PC-3 (cell line): ENCODE results near the gene MCHR1. TPM values are rescaled to one million over a fixed set of nuclear protein-coding genes. Genes with fewer than 3 reads are reported as not detected.

Experiments
- ATAC-seq: fragments of 200-7000 bp; cut with Tn5 transposase; 2 replicates; pipeline ENCODE4 v1.9.1; 2020; ENCODE audit warnings: mild to moderate bottlenecking, moderate library complexity
- BruUV-seq: library from RNA; stranded (reverse); fragments of 400-500 nt; replicated peaks from 2 replicates; lab custom pipeline; 2021; lab: Mats Ljungman, UMichigan
- CTCF ChIA-PET: fragments of 300-600 bp; sonication (Branson Sonifier 250); formaldehyde crosslinking; loops from one replicate; lab custom pipeline; 2022; ENCODE audit warnings: antibody characterized with exemption; lab: Charles Lee
- POLR2A ChIA-PET: fragments of 300-600 bp; sonication (Branson Sonifier 250); formaldehyde crosslinking; loops from one replicate; lab custom pipeline; 2022; ENCODE audit warnings: antibody characterized with exemption; ENCODE audit not compliant: unreplicated experiment; lab: Charles Lee
- DNase-seq: peaks from one replicate; pipeline ENCODE4 v3.0.0-alpha.2; 2015
- H2AFZ ChIP-seq: fragments of 300-600 bp; sonication (generic); 2 replicates; pipeline ENCODE4 v1.6.0; 2016; ENCODE audit warnings: antibody characterized with exemption, low read length
- H3F3A ChIP-seq: fragments of 300-600 bp; sonication (generic); one replicate; pipeline ENCODE4 v1.6.0; 2017; ENCODE audit warnings: antibody characterized with exemption, low read length, control low read depth, mild to moderate bottlenecking; ENCODE audit not compliant: unreplicated experiment
- H3K27ac ChIP-seq: fragments of 300-600 bp; sonication (generic); 2 replicates; pipeline ENCODE4 v1.5.1; 2016; ENCODE audit warnings: mild to moderate bottlenecking, low read length
- H3K27me3 ChIP-seq: fragments of 300-600 bp; sonication (generic); 2 replicates; pipeline ENCODE4 v1.6.1; 2016; ENCODE audit warnings: low read length, mixed read lengths
- H3K36me3 ChIP-seq: fragments of 300-600 bp; sonication (generic); 2 replicates; pipeline ENCODE4 v1.6.1; 2016; ENCODE audit warnings: low read depth, mixed run types, low read length, mixed read lengths
- H3K4me1 ChIP-seq: fragments of 300-600 bp; sonication (generic); 2 replicates; pipeline ENCODE4 v1.5.1; 2016; ENCODE audit warnings: low read length; ENCODE audit not compliant: insufficient read depth
- H3K4me2 ChIP-seq: fragments of 300-600 bp; sonication (generic); 2 replicates; pipeline ENCODE4 v1.6.0; 2016; ENCODE audit warnings: low read length
- H3K4me3 ChIP-seq: fragments of 300-600 bp; sonication (generic); 2 replicates; pipeline ENCODE4 v1.5.1; 2016; ENCODE audit warnings: mild to moderate bottlenecking, low read length, mixed read lengths
- H3K79me2 ChIP-seq: fragments of 300-600 bp; sonication (generic); 2 replicates; pipeline ENCODE4 v1.6.1; 2017; ENCODE audit warnings: low read length, mixed read lengths
- H3K9ac ChIP-seq: fragments of 300-600 bp; sonication (generic); 2 replicates; pipeline ENCODE4 v1.6.0; 2016; ENCODE audit warnings: mild to moderate bottlenecking, low read length
- H3K9me2 ChIP-seq: fragments of 300-600 bp; sonication (generic); replicated peaks from 2 replicates; pipeline ENCODE4 v1.6.1; 2016; ENCODE audit warnings: mixed run types, low read length, mixed read lengths
- H3K9me3 ChIP-seq: fragments of 300-600 bp; sonication (generic); 2 replicates; pipeline ENCODE4 v1.6.1; 2016; ENCODE audit warnings: low read length, mixed read lengths
- H4K20me1 ChIP-seq: fragments of 300-600 bp; sonication (generic); 2 replicates; pipeline ENCODE4 v1.6.1; 2016; ENCODE audit warnings: low read length, mixed read lengths
- EZH2 ChIP-seq: fragments of 300-600 bp; sonication (generic); IDR thresholded peaks from one replicate; pipeline ENCODE4 v1.6.1; 2017; ENCODE audit warnings: antibody characterized with exemption, mild to moderate bottlenecking, low read length; ENCODE audit not compliant: unreplicated experiment
- EZH2phosphoT487 ChIP-seq: fragments of 300-600 bp; sonication (generic); IDR thresholded peaks from 2 replicates; pipeline ENCODE4 v1.6.1; 2018; ENCODE audit warnings: mild to moderate bottlenecking, antibody characterized with exemption, low read length, borderline replicate concordance
- intact Hi-C: fragments of 100-400 bp; cut with micrococcal nuclease; formaldehyde crosslinking; loops from 2 replicates; pipeline ENCODE4 v1.9.0; 2023
- total RNA-seq: library from RNA; depleted of rRNA; stranded (reverse); fragments of >200 nt; gene quantifications from 2 replicates; pipeline ENCODE4 v1.2.3, GENCODE V29; 2014
- TF ChIP-seq, protein P1 (sequence below): fragments of 300-600 bp; sonication (generic); conservative IDR thresholded peaks from 2 replicates; pipeline ENCODE4 v1.5.1; 2017; ENCODE audit warnings: antibody characterized with exemption, low read depth, mild to moderate bottlenecking, low read length

Gene MCHR1
- total RNA-seq, 1 experiment from 2014 or later, result not detected

GRCh38 chr22:40641269-40641668 is 38.0 kb upstream of the MCHR1 start:
- CTCF ChIA-PET, result no interaction called here
- H2AFZ ChIP-seq, result no peak overlapping the region
- no peak for DNase-seq

GRCh38 chr22:40642316-40642715 is 37.0 kb upstream of the MCHR1 start:
- Histone ChIP-seq H3K79me2 (no peaks in the 10 kb centered on the region), H3K4me3 (no peak overlapping the region), H3K9me2 (no peaks in the 10 kb centered on the region), H2AFZ (no peak overlapping the region), H3K27me3 (no peaks in the 10 kb centered on the region), H3K36me3 (no peaks in the 10 kb centered on the region), H3F3A (no peaks in the 10 kb centered on the region), H4K20me1 (no peaks in the 10 kb centered on the region), H3K27ac (no peak overlapping the region), H3K4me1 (peaks cover 27% of the 10 kb centered on the region), H3K9me3 (no peaks in the 10 kb centered on the region), H3K4me2 (no peak overlapping the region), H3K9ac (no peak overlapping the region)
- ATAC-seq, result no peak
- ChIA-PET CTCF (no interaction called here), POLR2A (no interaction called here)
- intact Hi-C loops, result no loop called here
- DNase-seq, result no peak
- BruUV-seq, result no TSS peak
- TF ChIP-seq, protein P1, sequence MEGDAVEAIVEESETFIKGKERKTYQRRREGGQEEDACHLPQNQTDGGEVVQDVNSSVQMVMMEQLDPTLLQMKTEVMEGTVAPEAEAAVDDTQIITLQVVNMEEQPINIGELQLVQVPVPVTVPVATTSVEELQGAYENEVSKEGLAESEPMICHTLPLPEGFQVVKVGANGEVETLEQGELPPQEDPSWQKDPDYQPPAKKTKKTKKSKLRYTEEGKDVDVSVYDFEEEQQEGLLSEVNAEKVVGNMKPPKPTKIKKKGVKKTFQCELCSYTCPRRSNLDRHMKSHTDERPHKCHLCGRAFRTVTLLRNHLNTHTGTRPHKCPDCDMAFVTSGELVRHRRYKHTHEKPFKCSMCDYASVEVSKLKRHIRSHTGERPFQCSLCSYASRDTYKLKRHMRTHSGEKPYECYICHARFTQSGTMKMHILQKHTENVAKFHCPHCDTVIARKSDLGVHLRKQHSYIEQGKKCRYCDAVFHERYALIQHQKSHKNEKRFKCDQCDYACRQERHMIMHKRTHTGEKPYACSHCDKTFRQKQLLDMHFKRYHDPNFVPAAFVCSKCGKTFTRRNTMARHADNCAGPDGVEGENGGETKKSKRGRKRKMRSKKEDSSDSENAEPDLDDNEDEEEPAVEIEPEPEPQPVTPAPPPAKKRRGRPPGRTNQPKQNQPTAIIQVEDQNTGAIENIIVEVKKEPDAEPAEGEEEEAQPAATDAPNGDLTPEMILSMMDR, result no peak
- TF ChIP-seq EZH2, result no peak
- TF ChIP-seq EZH2phosphoT487, result no peak

More at GRCh38 chr22:40641269-40641668, 38.0 kb upstream of the MCHR1 start:
- TF ChIP-seq, protein P1, result no peak
- TF ChIP-seq EZH2phosphoT487, result no peak
- TF ChIP-seq EZH2, result no peak
- Histone ChIP-seq H3K79me2 (peaks cover 2% of the 10 kb centered on the region), H3K9me3 (no peaks in the 10 kb centered on the region), H3K27ac (no peak overlapping the region), H3F3A (no peaks in the 10 kb centered on the region), H3K9ac (no peak overlapping the region), H3K9me2 (no peaks in the 10 kb centered on the region), H3K4me2 (no peak overlapping the region), H4K20me1 (no peaks in the 10 kb centered on the region), H3K4me3 (no peak overlapping the region), H3K36me3 (no peaks in the 10 kb centered on the region), H3K27me3 (no peaks in the 10 kb centered on the region), H3K4me1 (peaks cover 27% of the 10 kb centered on the region)
- BruUV-seq, result no TSS peak
- no peak for ATAC-seq
- intact Hi-C loops, result no loop called here
- POLR2A ChIA-PET, result no interaction called here

DNA sequence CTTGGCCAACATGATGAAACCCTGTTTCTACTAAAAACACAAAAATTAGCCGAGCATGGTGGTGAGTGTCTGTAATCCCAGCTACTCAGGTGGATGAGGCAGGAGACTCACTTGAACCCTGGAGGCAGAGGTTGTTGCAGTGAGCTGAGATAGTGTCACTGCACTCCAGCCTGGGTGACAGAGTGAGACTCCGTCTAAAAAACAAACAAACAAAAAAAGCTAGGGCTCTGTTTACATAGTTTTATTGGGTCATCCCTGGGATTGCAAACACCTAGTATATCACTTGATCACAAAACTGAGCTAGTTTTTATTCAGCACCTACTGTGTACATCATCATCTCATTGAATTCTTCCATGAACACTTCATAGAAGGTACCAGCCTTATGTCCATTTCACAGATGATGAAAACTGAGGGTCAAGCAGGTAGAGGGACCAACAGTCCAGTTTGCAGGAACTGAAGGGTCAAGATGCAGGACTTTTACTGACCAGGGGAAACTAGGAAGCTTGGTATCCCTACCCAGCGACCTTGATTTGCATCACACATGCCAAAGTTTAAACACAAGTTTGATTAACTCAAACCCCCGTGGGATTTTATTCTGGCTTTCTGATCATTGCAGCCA is 33.6 kb upstream of the MCHR1 start:
- Histone ChIP-seq H3K4me1 (peaks cover 18% of the 10 kb centered on the region), H3K9me2 (no peaks in the 10 kb centered on the region), H3K79me2 (no peaks in the 10 kb centered on the region), H3K27me3 (no peaks in the 10 kb centered on the region), H3K9ac (no peak overlapping the region), H3F3A (no peaks in the 10 kb centered on the region), H3K9me3 (no peaks in the 10 kb centered on the region), H3K4me3 (no peak overlapping the region), H3K36me3 (no peaks in the 10 kb centered on the region), H4K20me1 (no peaks in the 10 kb centered on the region), H2AFZ (peak overlapping the region; percentile 77), H3K27ac (no peak overlapping the region), H3K4me2 (peak overlapping the region; percentile 77; the same call in 1 of the 2 replicates)
- DNase-seq, result no peak
- no peak for TF ChIP-seq EZH2phosphoT487
- no peak for TF ChIP-seq EZH2
- TF ChIP-seq, protein P1, result no peak
- ChIA-PET POLR2A (interaction anchor here (0.6 kb wide), 1 partner anchor 133 kb away, joined by 3 read pairs; no protein-coding TSS in a partner anchor), CTCF (interaction anchor here (1.5 kb wide), 2 partner anchors 121 to 209 kb away, joined by 4 to 7 read pairs; no protein-coding TSS in a partner anchor)
- intact Hi-C loops, result loop anchor here (1.0 to 2.0 kb wide), 3 partner anchors 121 to 208 kb away; no protein-coding TSS in a partner anchor
- ATAC-seq, result no peak
- BruUV-seq, result no TSS peak
